HCT116 (cell line): ENCODE measurements around the gene ECSCR.

Experiments used
- CBX3 ChIP-seq: IDR thresholded peaks from 2 replicates; pipeline ENCODE4 v1.6.1; 2012; ENCODE audit warnings: low read depth
- EGR1 ChIP-seq: IDR thresholded peaks from 2 replicates; pipeline ENCODE4 v1.6.1; 2012; ENCODE audit warnings: low read depth
- EZH2 ChIP-seq: fragments of 200-600 bp; sonication (generic); IDR thresholded peaks from 2 replicates; pipeline ENCODE4 v1.6.1; 2017; ENCODE audit warnings: antibody characterized with exemption, mixed run types
- EZH2phosphoT487 ChIP-seq: fragments of 200-600 bp; IDR thresholded peaks from 2 replicates; pipeline ENCODE4 v1.6.1; 2018; ENCODE audit warnings: antibody characterized with exemption, borderline replicate concordance
- POLR2A ChIP-seq: IDR thresholded peaks from 2 replicates; pipeline ENCODE4 v1.7.0; 2011; ENCODE audit warnings: borderline replicate concordance; ENCODE audit not compliant: insufficient read depth, insufficient read length; ENCODE audit errors: extremely low read depth
- SIN3A ChIP-seq: IDR thresholded peaks from 2 replicates; pipeline ENCODE4 v1.6.1; 2012; ENCODE audit warnings: low read depth
- TCF7L2 ChIP-seq: IDR thresholded peaks from 2 replicates; pipeline ENCODE4 v1.7.0; 2011; ENCODE audit warnings: borderline replicate concordance, inconsistent platforms; ENCODE audit not compliant: insufficient read depth, insufficient read length; ENCODE audit errors: extremely low read depth
- YY1 ChIP-seq: IDR thresholded peaks from 2 replicates; pipeline ENCODE4 v1.6.1; 2011; ENCODE audit warnings: low read length, low read depth, moderate library complexity, mild to moderate bottlenecking; ENCODE audit not compliant: insufficient replicate concordance; ENCODE audit errors: extremely low read depth
- ZFX ChIP-seq: fragments of 450-650 bp; IDR thresholded peaks from 2 replicates; pipeline ENCODE4 v1.6.1; 2017
- ZNF274 ChIP-seq: fragments of 200-500 bp; sonication (Bioruptor generic); IDR thresholded peaks from 2 replicates; pipeline ENCODE4 v1.6.1; 2014; ENCODE audit warnings: mild to moderate bottlenecking, low read depth, low read length, inconsistent platforms
- TF ChIP-seq, protein P1 (sequence below), 3 experiments: fragments of 200-600 bp in 1 of 3; sonication (generic) in 1 of 3; IDR thresholded peaks in 2 of 3; conservative IDR thresholded peaks in 1 of 3; 2 replicates each; pipeline ENCODE4 v1.5.1; 2012 to 2017; ENCODE audit warnings: low read depth in 2 of 3, low read length in 2 of 3, antibody characterized with exemption in 1 of 3, borderline replicate concordance in 1 of 3, control low read depth in 1 of 3, mild to moderate bottlenecking in 1 of 3, mixed read lengths in 1 of 3, mixed run types in 1 of 3, moderate library complexity in 1 of 3; ENCODE audit not compliant: insufficient read depth in 1 of 3

- TF ChIP-seq ZFX (no peak), EZH2 (no peak), SIN3A (no peak), EGR1 (no peak), YY1 (no peak), ZNF274 (no peak), CBX3 (no peak), EZH2phosphoT487 (no peak), POLR2A (no peak), TCF7L2 (no peak)
- TF ChIP-seq, protein P1, sequence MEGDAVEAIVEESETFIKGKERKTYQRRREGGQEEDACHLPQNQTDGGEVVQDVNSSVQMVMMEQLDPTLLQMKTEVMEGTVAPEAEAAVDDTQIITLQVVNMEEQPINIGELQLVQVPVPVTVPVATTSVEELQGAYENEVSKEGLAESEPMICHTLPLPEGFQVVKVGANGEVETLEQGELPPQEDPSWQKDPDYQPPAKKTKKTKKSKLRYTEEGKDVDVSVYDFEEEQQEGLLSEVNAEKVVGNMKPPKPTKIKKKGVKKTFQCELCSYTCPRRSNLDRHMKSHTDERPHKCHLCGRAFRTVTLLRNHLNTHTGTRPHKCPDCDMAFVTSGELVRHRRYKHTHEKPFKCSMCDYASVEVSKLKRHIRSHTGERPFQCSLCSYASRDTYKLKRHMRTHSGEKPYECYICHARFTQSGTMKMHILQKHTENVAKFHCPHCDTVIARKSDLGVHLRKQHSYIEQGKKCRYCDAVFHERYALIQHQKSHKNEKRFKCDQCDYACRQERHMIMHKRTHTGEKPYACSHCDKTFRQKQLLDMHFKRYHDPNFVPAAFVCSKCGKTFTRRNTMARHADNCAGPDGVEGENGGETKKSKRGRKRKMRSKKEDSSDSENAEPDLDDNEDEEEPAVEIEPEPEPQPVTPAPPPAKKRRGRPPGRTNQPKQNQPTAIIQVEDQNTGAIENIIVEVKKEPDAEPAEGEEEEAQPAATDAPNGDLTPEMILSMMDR (IDR thresholded peaks at IDR 0.05 in 2 of 3, conservative IDR thresholded peaks at IDR 0.05 in 1 of 3; ENCODE audit: borderline replicate concordance in 1 of 3, insufficient read depth in 1 of 3, low read depth in 2 of 3, low read length in 2 of 3), result no peak
Observed at GRCh38 chr5:139430015-139430414, 32.5 kb downstream of the ECSCR start.
